K562 (cell line): ENCODE data around the gene GSTA4. TPM values are rescaled to one million over a fixed set of nuclear protein-coding genes. Genes with fewer than 3 reads are reported as not detected.

Experiments
- C11orf30 ChIP-seq: fragments of 450-650 bp; IDR thresholded peaks from 2 replicates; pipeline ENCODE4 v1.6.1; 2016; ENCODE audit warnings: low read depth, mild to moderate bottlenecking
- FOXP1 ChIP-seq: sonication (generic); formaldehyde crosslinking; IDR thresholded peaks from 2 replicates; pipeline ENCODE4 v1.8.0; 2022; ENCODE audit warnings: mild to moderate bottlenecking, missing genetic modification reagents
- KAT7 ChIP-seq: sonication (generic); formaldehyde crosslinking; IDR thresholded peaks from 2 replicates; pipeline ENCODE4 v1.8.0; 2022; ENCODE audit warnings: missing genetic modification reagents, mild to moderate bottlenecking, borderline replicate concordance
- NFRKB ChIP-seq: fragments of 450-650 bp; IDR thresholded peaks from 2 replicates; pipeline ENCODE4 v1.6.1; 2016; ENCODE audit warnings: low read depth
- PRDM10 ChIP-seq: fragments of 450-650 bp; IDR thresholded peaks from 2 replicates; pipeline ENCODE4 v1.6.1; 2018; ENCODE audit not compliant: partially characterized antibody
- RBFOX2 ChIP-seq: fragments of 200-400 bp; formaldehyde crosslinking; IDR thresholded peaks from 2 replicates; pipeline ENCODE4 v1.6.1; 2017; ENCODE audit warnings: low read depth, mild to moderate bottlenecking, low read length, moderate library complexity
- SAP30 ChIP-seq: fragments of 200-600 bp; sonication (generic); IDR thresholded peaks from 2 replicates; pipeline ENCODE4 v1.6.1; 2012; ENCODE audit warnings: borderline replicate concordance, low read depth, mild to moderate bottlenecking, moderate library complexity, low read length, control low read depth, inconsistent platforms; ENCODE audit not compliant: insufficient read depth, poor library complexity, severe bottlenecking
- TARDBP ChIP-seq: fragments of 450-650 bp; IDR thresholded peaks from 2 replicates; pipeline ENCODE4 v1.6.1; 2016
- THAP12 ChIP-seq: fragments of 250-450 bp; sonication (Bioruptor Pico); IDR thresholded peaks from 2 replicates; pipeline ENCODE4 v1.9.0; 2021; ENCODE audit warnings: mild to moderate bottlenecking, inconsistent platforms
- polyA plus RNA-seq, 8 experiments: library from polyadenylated mRNA; depleted of rRNA in 4 of 8; stranded (reverse) in 5 of 8; unstranded in 3 of 8; fragments of >200 nt; fragmentation: Nextera tagmentation in 2 of 8; fragmentation: Illumina TruSeq in 1 of 8; extraction: Ambion mirVana in 2 of 8; extraction: Trizol in 1 of 8; gene quantifications; 2 replicates each; pipeline versions ENCODE4 v1.2.1 to v1.2.3, GENCODE V29; 2011 to 2014; ENCODE audit warnings: inconsistent platforms in 1 of 8, missing spikeins in 1 of 8
- total RNA-seq, 7 experiments: library from RNA; depleted of rRNA in 6 of 7; stranded (reverse); fragments of >200 nt in 6 of 7; fragmentation: Illumina TruSeq in 2 of 7; extraction: Trizol in 2 of 7; gene quantifications; 2 replicates each; pipeline versions ENCODE4 v1.2.1 to v1.2.3, GENCODE V29; 2011 to 2021; ENCODE audit warnings: low replicate concordance in 1 of 7
- TF ChIP-seq, protein P1 (sequence below): fragments of 200-600 bp; sonication (generic); IDR thresholded peaks from one replicate; pipeline ENCODE4 v1.6.1; 2012; ENCODE audit warnings: mild to moderate bottlenecking, low read depth, low read length, inconsistent platforms

Gene GSTA4
- total and polyA plus RNA-seq, 9 of the 15 experiments (the other 6 are each of a cell fraction or from before 2014, with no cell fraction given), result 0.89 to 4.0 (median 2.0) TPM

GRCh38 chr6:52981222-52981900 lies 13.7 kb downstream of the GSTA4 start (continued):
- TF ChIP-seq PRDM10 (no peak), NFRKB (no peak), KAT7 (no peak), RBFOX2 (no peak), THAP12 (no peak), TARDBP (no peak), C11orf30 (peak; percentile 49; the same call in 1 of the 2 replicates), FOXP1 (CRISPR knock-in tag) (no peak), SAP30 (no peak)
- TF ChIP-seq, protein P1, sequence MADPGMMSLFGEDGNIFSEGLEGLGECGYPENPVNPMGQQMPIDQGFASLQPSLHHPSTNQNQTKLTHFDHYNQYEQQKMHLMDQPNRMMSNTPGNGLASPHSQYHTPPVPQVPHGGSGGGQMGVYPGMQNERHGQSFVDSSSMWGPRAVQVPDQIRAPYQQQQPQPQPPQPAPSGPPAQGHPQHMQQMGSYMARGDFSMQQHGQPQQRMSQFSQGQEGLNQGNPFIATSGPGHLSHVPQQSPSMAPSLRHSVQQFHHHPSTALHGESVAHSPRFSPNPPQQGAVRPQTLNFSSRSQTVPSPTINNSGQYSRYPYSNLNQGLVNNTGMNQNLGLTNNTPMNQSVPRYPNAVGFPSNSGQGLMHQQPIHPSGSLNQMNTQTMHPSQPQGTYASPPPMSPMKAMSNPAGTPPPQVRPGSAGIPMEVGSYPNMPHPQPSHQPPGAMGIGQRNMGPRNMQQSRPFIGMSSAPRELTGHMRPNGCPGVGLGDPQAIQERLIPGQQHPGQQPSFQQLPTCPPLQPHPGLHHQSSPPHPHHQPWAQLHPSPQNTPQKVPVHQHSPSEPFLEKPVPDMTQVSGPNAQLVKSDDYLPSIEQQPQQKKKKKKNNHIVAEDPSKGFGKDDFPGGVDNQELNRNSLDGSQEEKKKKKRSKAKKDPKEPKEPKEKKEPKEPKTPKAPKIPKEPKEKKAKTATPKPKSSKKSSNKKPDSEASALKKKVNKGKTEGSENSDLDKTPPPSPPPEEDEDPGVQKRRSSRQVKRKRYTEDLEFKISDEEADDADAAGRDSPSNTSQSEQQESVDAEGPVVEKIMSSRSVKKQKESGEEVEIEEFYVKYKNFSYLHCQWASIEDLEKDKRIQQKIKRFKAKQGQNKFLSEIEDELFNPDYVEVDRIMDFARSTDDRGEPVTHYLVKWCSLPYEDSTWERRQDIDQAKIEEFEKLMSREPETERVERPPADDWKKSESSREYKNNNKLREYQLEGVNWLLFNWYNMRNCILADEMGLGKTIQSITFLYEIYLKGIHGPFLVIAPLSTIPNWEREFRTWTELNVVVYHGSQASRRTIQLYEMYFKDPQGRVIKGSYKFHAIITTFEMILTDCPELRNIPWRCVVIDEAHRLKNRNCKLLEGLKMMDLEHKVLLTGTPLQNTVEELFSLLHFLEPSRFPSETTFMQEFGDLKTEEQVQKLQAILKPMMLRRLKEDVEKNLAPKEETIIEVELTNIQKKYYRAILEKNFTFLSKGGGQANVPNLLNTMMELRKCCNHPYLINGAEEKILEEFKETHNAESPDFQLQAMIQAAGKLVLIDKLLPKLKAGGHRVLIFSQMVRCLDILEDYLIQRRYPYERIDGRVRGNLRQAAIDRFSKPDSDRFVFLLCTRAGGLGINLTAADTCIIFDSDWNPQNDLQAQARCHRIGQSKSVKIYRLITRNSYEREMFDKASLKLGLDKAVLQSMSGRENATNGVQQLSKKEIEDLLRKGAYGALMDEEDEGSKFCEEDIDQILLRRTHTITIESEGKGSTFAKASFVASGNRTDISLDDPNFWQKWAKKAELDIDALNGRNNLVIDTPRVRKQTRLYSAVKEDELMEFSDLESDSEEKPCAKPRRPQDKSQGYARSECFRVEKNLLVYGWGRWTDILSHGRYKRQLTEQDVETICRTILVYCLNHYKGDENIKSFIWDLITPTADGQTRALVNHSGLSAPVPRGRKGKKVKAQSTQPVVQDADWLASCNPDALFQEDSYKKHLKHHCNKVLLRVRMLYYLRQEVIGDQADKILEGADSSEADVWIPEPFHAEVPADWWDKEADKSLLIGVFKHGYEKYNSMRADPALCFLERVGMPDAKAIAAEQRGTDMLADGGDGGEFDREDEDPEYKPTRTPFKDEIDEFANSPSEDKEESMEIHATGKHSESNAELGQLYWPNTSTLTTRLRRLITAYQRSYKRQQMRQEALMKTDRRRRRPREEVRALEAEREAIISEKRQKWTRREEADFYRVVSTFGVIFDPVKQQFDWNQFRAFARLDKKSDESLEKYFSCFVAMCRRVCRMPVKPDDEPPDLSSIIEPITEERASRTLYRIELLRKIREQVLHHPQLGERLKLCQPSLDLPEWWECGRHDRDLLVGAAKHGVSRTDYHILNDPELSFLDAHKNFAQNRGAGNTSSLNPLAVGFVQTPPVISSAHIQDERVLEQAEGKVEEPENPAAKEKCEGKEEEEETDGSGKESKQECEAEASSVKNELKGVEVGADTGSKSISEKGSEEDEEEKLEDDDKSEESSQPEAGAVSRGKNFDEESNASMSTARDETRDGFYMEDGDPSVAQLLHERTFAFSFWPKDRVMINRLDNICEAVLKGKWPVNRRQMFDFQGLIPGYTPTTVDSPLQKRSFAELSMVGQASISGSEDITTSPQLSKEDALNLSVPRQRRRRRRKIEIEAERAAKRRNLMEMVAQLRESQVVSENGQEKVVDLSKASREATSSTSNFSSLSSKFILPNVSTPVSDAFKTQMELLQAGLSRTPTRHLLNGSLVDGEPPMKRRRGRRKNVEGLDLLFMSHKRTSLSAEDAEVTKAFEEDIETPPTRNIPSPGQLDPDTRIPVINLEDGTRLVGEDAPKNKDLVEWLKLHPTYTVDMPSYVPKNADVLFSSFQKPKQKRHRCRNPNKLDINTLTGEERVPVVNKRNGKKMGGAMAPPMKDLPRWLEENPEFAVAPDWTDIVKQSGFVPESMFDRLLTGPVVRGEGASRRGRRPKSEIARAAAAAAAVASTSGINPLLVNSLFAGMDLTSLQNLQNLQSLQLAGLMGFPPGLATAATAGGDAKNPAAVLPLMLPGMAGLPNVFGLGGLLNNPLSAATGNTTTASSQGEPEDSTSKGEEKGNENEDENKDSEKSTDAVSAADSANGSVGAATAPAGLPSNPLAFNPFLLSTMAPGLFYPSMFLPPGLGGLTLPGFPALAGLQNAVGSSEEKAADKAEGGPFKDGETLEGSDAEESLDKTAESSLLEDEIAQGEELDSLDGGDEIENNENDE, result no peak
